Hepatocyte (in vitro differentiated cells): Measurements from ENCODE around the gene UGP2. TPM values are rescaled to one million over a fixed set of nuclear protein-coding genes. Genes with fewer than 3 reads are reported as not detected.
"Not testable (repeated sequence)": the region's sequence is repeated elsewhere in the genome, so short reads cannot be mapped to it uniquely, and the experiment has no call there.

Experiments used
- DNase-seq: peaks from one replicate; pipeline ENCODE4 v3.0.0-alpha.2; 2016; ENCODE audit warnings: low spot score
- H2AFZ ChIP-seq: fragments of 200-600 bp; sonication (generic); 2 replicates; pipeline ENCODE4 v1.6.0; 2016; ENCODE audit warnings: antibody characterized with exemption, mild to moderate bottlenecking
- H3K27ac ChIP-seq: fragments of 200-600 bp; sonication (generic); 2 replicates; pipeline ENCODE4 v1.5.1; 2016; ENCODE audit warnings: mild to moderate bottlenecking
- H3K27me3 ChIP-seq: fragments of 200-600 bp; sonication (generic); 2 replicates; pipeline ENCODE4 v1.6.1; 2016
- H3K36me3 ChIP-seq: fragments of 200-600 bp; sonication (generic); replicated peaks from 2 replicates; pipeline ENCODE4 v1.5.1; 2016; ENCODE audit warnings: low read depth; ENCODE audit not compliant: insufficient read depth
- H3K4me1 ChIP-seq: fragments of 200-600 bp; sonication (generic); 2 replicates; pipeline ENCODE4 v1.5.1; 2016; ENCODE audit warnings: mild to moderate bottlenecking, moderate library complexity; ENCODE audit not compliant: insufficient read depth
- H3K4me2 ChIP-seq: fragments of 200-600 bp; sonication (generic); 2 replicates; pipeline ENCODE4 v1.6.0; 2016
- H3K4me3 ChIP-seq: fragments of 200-600 bp; sonication (generic); 2 replicates; pipeline ENCODE4 v1.5.1; 2016; ENCODE audit warnings: mild to moderate bottlenecking
- H3K79me2 ChIP-seq: fragments of 200-600 bp; sonication (generic); 2 replicates; pipeline ENCODE4 v1.6.0; 2017; ENCODE audit warnings: mild to moderate bottlenecking
- H3K9me2 ChIP-seq: fragments of 200-600 bp; sonication (generic); replicated peaks from 2 replicates; pipeline ENCODE4 v1.6.0; 2017; ENCODE audit warnings: mild to moderate bottlenecking; ENCODE audit not compliant: insufficient read depth
- H3K9me3 ChIP-seq: fragments of 200-600 bp; sonication (generic); 2 replicates; pipeline ENCODE4 v1.5.1; 2016; ENCODE audit warnings: low read depth, mild to moderate bottlenecking
- H4K20me1 ChIP-seq: fragments of 200-600 bp; sonication (generic); 2 replicates; pipeline ENCODE4 v1.6.0; 2016; ENCODE audit warnings: mild to moderate bottlenecking; ENCODE audit not compliant: insufficient read depth, poor library complexity, severe bottlenecking
- CTCF ChIP-seq: fragments of 200-600 bp; sonication (generic); IDR thresholded peaks from 2 replicates; pipeline ENCODE4 v1.5.1; 2016; ENCODE audit warnings: antibody characterized with exemption, mild to moderate bottlenecking; ENCODE audit not compliant: poor library complexity
- EZH2 ChIP-seq: fragments of 200-600 bp; sonication (generic); IDR thresholded peaks from 2 replicates; pipeline ENCODE4 v1.6.1; 2016; ENCODE audit warnings: antibody characterized with exemption, mild to moderate bottlenecking, borderline replicate concordance
- EZH2phosphoT487 ChIP-seq: fragments of 200-600 bp; sonication (generic); IDR thresholded peaks from one replicate; pipeline ENCODE4 v1.6.1; 2018; ENCODE audit warnings: antibody characterized with exemption, mild to moderate bottlenecking, low read depth, moderate library complexity; ENCODE audit not compliant: unreplicated experiment, severe bottlenecking
- WGBS: methylation state at CpG from one replicate; pipeline ENCODE4 v1.1.6; 2016; ENCODE audit warnings: low lambda C conversion rate; ENCODE audit errors: missing lambda C conversion rate; 5-methylcytosine and 5-hydroxymethylcytosine counted together
- polyA plus RNA-seq: library from polyadenylated mRNA; unstranded; fragments of >200 nt; fragmentation: Nextera tagmentation; extraction: Ambion mirVana; gene quantifications from 2 replicates; pipeline ENCODE4 v1.2.1, GENCODE V29; 2016
- total RNA-seq: library from RNA; depleted of rRNA; stranded (reverse); fragments of >200 nt; gene quantifications from 2 replicates; pipeline ENCODE4 v1.2.3, GENCODE V29; 2014

UGP2 gene
- total and polyA plus RNA-seq, 2 experiments from 2014 or later, result 273 to 322 TPM

- Histone ChIP-seq H3K36me3 (no peaks in the 10 kb centered on the region), H2AFZ (no peak overlapping the region), H3K4me3 (no peak overlapping the region), H3K27ac (no peak overlapping the region), H3K9me3 (no peaks in the 10 kb centered on the region), H3K4me1 (no peaks in the 10 kb centered on the region), H4K20me1 (no peaks in the 10 kb centered on the region), H3K4me2 (no peak overlapping the region), H3K79me2 (no peaks in the 10 kb centered on the region), H3K27me3 (no peaks in the 10 kb centered on the region), H3K9me2 (no peaks in the 10 kb centered on the region)
- TF ChIP-seq EZH2phosphoT487 (no peak), EZH2 (no peak), CTCF (no peak)
- 76% methylated on average over 3 of the region's 3 CpGs for WGBS
- DNase-seq, result no peak
Measured at GRCh38 chr2:63811063-63811462, 30.6 kb upstream of the UGP2 start.

GRCh38 chr2:63811870-63812269, 29.8 kb upstream of the UGP2 start:
- not testable (repeated sequence) for H3K4me3 ChIP-seq, H3K27ac ChIP-seq, H2AFZ ChIP-seq, H3K79me2 ChIP-seq, H3K4me1 ChIP-seq, H4K20me1 ChIP-seq, H3K9me3 ChIP-seq, H3K4me2 ChIP-seq, H3K27me3 ChIP-seq, DNase-seq, H3K36me3 ChIP-seq, H3K9me2 ChIP-seq
- 94% methylated on average over 7 of the region's 7 CpGs for WGBS

GRCh38 chr2:63814114-63814513, 27.6 kb upstream of the UGP2 start:
- Histone ChIP-seq H4K20me1 (no peaks in the 10 kb centered on the region), H3K4me1 (no peaks in the 10 kb centered on the region), H3K9me3 (no peaks in the 10 kb centered on the region), H3K79me2 (no peaks in the 10 kb centered on the region), H3K9me2 (no peaks in the 10 kb centered on the region), H3K27me3 (no peaks in the 10 kb centered on the region), H3K36me3 (no peaks in the 10 kb centered on the region), H3K4me2 (no peak overlapping the region), H2AFZ (no peak overlapping the region), H3K27ac (no peak overlapping the region), H3K4me3 (no peak overlapping the region)
- no peak for DNase-seq
- TF ChIP-seq EZH2phosphoT487, result no peak
- TF ChIP-seq CTCF, result no peak
- TF ChIP-seq EZH2, result no peak
- 95% methylated on average over 1 of the region's 1 CpG for WGBS

GRCh38 chr2:63817382-63817781, 24.3 kb upstream of the UGP2 start:
- H3K9me3 ChIP-seq, result no peaks in the 10 kb centered on the region
- H3K27me3 ChIP-seq, result no peaks in the 10 kb centered on the region
- no peak overlapping the region for H3K4me3 ChIP-seq
- 59% methylated on average over 2 of the region's 2 CpGs for WGBS
- H3K4me1 ChIP-seq, result peaks cover 14% of the 10 kb centered on the region
- no peaks in the 10 kb centered on the region for H3K9me2 ChIP-seq
- no peaks in the 10 kb centered on the region for H3K36me3 ChIP-seq
- no peak for DNase-seq
- H2AFZ ChIP-seq, result no peak overlapping the region
- no peaks in the 10 kb centered on the region for H4K20me1 ChIP-seq
- TF ChIP-seq EZH2, result no peak
- no peak for TF ChIP-seq CTCF
- TF ChIP-seq EZH2phosphoT487, result no peak
- H3K27ac ChIP-seq, result no peak overlapping the region
- no peaks in the 10 kb centered on the region for H3K79me2 ChIP-seq
- no peak overlapping the region for H3K4me2 ChIP-seq
